ENCODE results near the gene CABCOCO1. TPM values are rescaled to one million over a fixed set of nuclear protein-coding genes. Genes with fewer than 3 reads are reported as not detected.

CABCOCO1 gene
- polyA plus RNA-seq, 1 of the 3 experiments (the other 2 are of a cell fraction), result 0.71 TPM

GRCh38 chr10:61784354-61785133 is 121.8 kb downstream of the CABCOCO1 start:
- peak overlapping the region; percentile 18; the same call in 1 of the 2 replicates for H3K4me2 ChIP-seq
- H3K9me3 ChIP-seq, result no peaks in the 10 kb centered on the region
- 82% methylated on average over 8 of the region's 9 CpGs for WGBS (ENCODE audit: low lambda C conversion rate)
- no peaks in the 10 kb centered on the region for H4K20me1 ChIP-seq (ENCODE audit: insufficient read depth)
- H3F3A ChIP-seq (replicated peaks; ENCODE audit: insufficient read depth), result peaks cover 13% of the 10 kb centered on the region
- H3K9me2 ChIP-seq, result no peaks in the 10 kb centered on the region
- no peak for DNase-seq
- peaks cover 4 to 23% of the 10 kb centered on the region in 2 experiments for H3K4me1 ChIP-seq (ENCODE audit: control insufficient read depth in 1 of 2, insufficient read depth in 2 of 2, low read depth in 1 of 2, low read length in 1 of 2)
- H3K27me3 ChIP-seq (ENCODE audit: insufficient read depth), result no peaks in the 10 kb centered on the region
- no peaks in the 10 kb centered on the region for H3K36me3 ChIP-seq (replicated peaks in 1 of 2; ENCODE audit: control insufficient read depth in 1 of 2, insufficient read depth in 2 of 2, low read length in 1 of 2)
- ChIA-PET CTCF (interaction anchor here (0.7 kb wide), 1 partner anchor 10 kb away, joined by 3 read pairs; no protein-coding TSS in a partner anchor), POLR2A (no interaction called here)
- H3K9ac ChIP-seq, result no peak overlapping the region
- no peaks in the 10 kb centered on the region for H3K79me2 ChIP-seq (ENCODE audit: insufficient read depth)
- no peak overlapping the region for H3K27ac ChIP-seq (ENCODE audit: low read depth in 2 of 2, low read length in 1 of 2)
- 0 out of 2 replicates have a peak, but pooled peaks have one; percentile 8 for TF ChIP-seq GATA2 (CRISPR knock-in tag; IDR thresholded peaks at IDR 0.05)
- TF ChIP-seq ELF1 (IDR thresholded peaks at IDR 0.05), result no peak
- no peak overlapping the region for H3K4me3 ChIP-seq (ENCODE audit: low read depth in 2 of 2, low read length in 1 of 2)
- no peak overlapping the region for H2AFZ ChIP-seq (ENCODE audit: low read depth)

- no peak for TF ChIP-seq RFX5 (IDR thresholded peaks at IDR 0.05; ENCODE audit: low read length)
- TF ChIP-seq FOXJ3 (CRISPR knock-in tag; IDR thresholded peaks at IDR 0.05), result no peak
- TF ChIP-seq, protein P1, sequence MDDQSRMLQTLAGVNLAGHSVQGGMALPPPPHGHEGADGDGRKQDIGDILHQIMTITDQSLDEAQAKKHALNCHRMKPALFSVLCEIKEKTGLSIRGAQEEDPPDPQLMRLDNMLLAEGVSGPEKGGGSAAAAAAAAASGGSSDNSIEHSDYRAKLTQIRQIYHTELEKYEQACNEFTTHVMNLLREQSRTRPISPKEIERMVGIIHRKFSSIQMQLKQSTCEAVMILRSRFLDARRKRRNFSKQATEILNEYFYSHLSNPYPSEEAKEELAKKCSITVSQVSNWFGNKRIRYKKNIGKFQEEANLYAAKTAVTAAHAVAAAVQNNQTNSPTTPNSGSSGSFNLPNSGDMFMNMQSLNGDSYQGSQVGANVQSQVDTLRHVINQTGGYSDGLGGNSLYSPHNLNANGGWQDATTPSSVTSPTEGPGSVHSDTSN (IDR thresholded peaks at IDR 0.05), result no peak
- no peak for TF ChIP-seq FOXM1 (IDR thresholded peaks at IDR 0.05; ENCODE audit: low read depth)
- TF ChIP-seq RCOR1 (IDR thresholded peaks at IDR 0.05; ENCODE audit: low read length), result no peak
- TF ChIP-seq GATA2 (CRISPR knock-in tag; IDR thresholded peaks at IDR 0.05), result no peak
- no peak for TF ChIP-seq JUND (IDR thresholded peaks at IDR 0.05)
- TF ChIP-seq RAD21 (IDR thresholded peaks at IDR 0.05; ENCODE audit: low read length), result no peak
- no peak for TF ChIP-seq REST (IDR thresholded peaks at IDR 0.05; ENCODE audit: low read depth, low read length)
- TF ChIP-seq SIN3A (IDR thresholded peaks at IDR 0.05; ENCODE audit: borderline replicate concordance, low read depth, low read length), result no peak
- TF ChIP-seq USF2 (IDR thresholded peaks at IDR 0.05; ENCODE audit: borderline replicate concordance, low read depth, low read length), result no peak
- TF ChIP-seq, protein P2, sequence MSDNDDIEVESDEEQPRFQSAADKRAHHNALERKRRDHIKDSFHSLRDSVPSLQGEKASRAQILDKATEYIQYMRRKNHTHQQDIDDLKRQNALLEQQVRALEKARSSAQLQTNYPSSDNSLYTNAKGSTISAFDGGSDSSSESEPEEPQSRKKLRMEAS (IDR thresholded peaks at IDR 0.05; ENCODE audit: low read depth), result no peak
- no peak for TF ChIP-seq SMC3 (IDR thresholded peaks at IDR 0.05; ENCODE audit: low read depth, low read length)
- TF ChIP-seq TAF1 (IDR thresholded peaks at IDR 0.05; ENCODE audit: borderline replicate concordance, low read depth, low read length), result no peak
- TF ChIP-seq YY1 (IDR thresholded peaks at IDR 0.05; ENCODE audit: low read depth), result no peak
- 92% methylated on average over 3 of the region's 3 CpGs for WGBS (ENCODE audit: low lambda C conversion rate)
- CTCF ChIA-PET, result interaction anchor here (1.3 kb wide), 1 partner anchor 39 kb away, joined by 3 read pairs; no protein-coding TSS in a partner anchor
These were observed 122.9 kb downstream of the CABCOCO1 start for GRCh38 chr10:61785473-61786105.

More at GRCh38 chr10:61785473-61786105, 122.9 kb downstream of the CABCOCO1 start:
- no peak overlapping the region for H3K9ac ChIP-seq
- peak overlapping the region in 1 of 2 experiments; percentile 70; a peak in 1 of 4 replicates for H3K27ac ChIP-seq (ENCODE audit: low read depth in 2 of 2, low read length in 1 of 2)
- H3K27me3 ChIP-seq (ENCODE audit: insufficient read depth), result no peaks in the 10 kb centered on the region
- no peak overlapping the region for H2AFZ ChIP-seq (ENCODE audit: low read depth)
- H3K4me3 ChIP-seq (ENCODE audit: low read depth in 2 of 2, low read length in 1 of 2), result no peak overlapping the region
- no peaks in the 10 kb centered on the region for H4K20me1 ChIP-seq (ENCODE audit: insufficient read depth)
- H3K9me2 ChIP-seq, result no peaks in the 10 kb centered on the region
- no peaks in the 10 kb centered on the region for H3K9me3 ChIP-seq
- POLR2A ChIA-PET, result no interaction called here
- H3K36me3 ChIP-seq (replicated peaks in 1 of 2; ENCODE audit: control insufficient read depth in 1 of 2, insufficient read depth in 2 of 2, low read length in 1 of 2), result no peaks in the 10 kb centered on the region
- H3K79me2 ChIP-seq (ENCODE audit: insufficient read depth), result no peaks in the 10 kb centered on the region
- H3K4me2 ChIP-seq, result peak overlapping the region; percentile 65; the same call in 1 of the 2 replicates
- H3K4me1 ChIP-seq (ENCODE audit: control insufficient read depth in 1 of 2, insufficient read depth in 2 of 2, low read depth in 1 of 2, low read length in 1 of 2), result peaks cover 4 to 17% of the 10 kb centered on the region in 2 experiments
- no peak for DNase-seq
- H3F3A ChIP-seq (replicated peaks; ENCODE audit: insufficient read depth), result peaks cover 13% of the 10 kb centered on the region
